ENCODE results near the gene NOTCH1.

NOTCH1 gene

GRCh38 chr9:136474021-136474640 is 71.7 kb downstream of the NOTCH1 start:
- Mint-ChIP-seq H3K4me3 (no peak overlapping the region), H3K4me1 (no peaks in the 10 kb centered on the region), H3K36me3 (peaks cover 9% of the 10 kb centered on the region), H3K27ac (no peak overlapping the region), H3K27me3 (no peaks in the 10 kb centered on the region), H3K9me3 (no peaks in the 10 kb centered on the region)
- ATAC-seq (ENCODE audit: low read depth) = no peak
- no peak for DNase-seq (ENCODE audit: low spot score in 2 of 2)

GRCh38 chr9:136473354-136473721 is 72.5 kb downstream of the NOTCH1 start:
- ATAC-seq (ENCODE audit: low read depth) (no peak), DNase-seq (ENCODE audit: low spot score in 2 of 2) (no peak)
- Mint-ChIP-seq H3K36me3 (peaks cover 9% of the 10 kb centered on the region), H3K9me3 (no peaks in the 10 kb centered on the region), H3K27me3 (no peaks in the 10 kb centered on the region), H3K4me3 (no peak overlapping the region), H3K4me1 (no peaks in the 10 kb centered on the region), H3K27ac (no peak overlapping the region)

DNA sequence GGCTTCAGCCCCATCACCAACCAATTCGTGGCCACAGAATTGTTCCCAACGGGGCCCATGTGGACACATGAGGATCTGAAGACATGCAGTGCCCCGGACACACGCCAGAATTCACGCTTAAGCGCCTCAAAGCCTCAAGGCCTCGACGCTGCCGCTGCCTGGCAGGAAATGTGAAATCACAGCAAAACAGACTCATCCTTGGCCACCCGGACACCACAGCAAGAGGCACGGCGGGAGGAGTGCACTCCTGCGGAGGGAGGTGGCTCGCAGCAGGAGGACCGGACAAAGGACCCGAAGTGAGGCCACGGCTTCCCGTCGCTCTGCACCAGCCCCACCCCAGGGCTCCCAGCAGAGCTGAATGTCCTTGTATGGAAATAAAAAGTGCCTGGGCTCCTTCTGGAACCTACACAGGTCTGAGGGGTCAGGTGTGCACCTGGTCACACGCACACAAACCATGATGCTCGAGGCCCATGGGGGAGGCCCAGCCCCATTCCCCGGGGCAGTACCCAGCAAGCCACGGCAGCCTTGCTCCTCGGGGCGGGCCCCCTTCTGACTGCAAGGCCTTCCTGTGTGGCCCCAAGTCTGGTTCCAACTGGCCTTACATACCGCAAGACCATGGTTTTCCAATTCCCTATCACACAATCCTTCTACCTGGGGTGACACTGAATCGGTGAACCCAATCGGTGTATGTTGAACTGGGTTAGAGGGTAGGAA is 73.1 kb downstream of the NOTCH1 start:
- Mint-ChIP-seq H3K4me3 (no peak overlapping the region), H3K27me3 (no peaks in the 10 kb centered on the region), H3K4me1 (no peaks in the 10 kb centered on the region), H3K9me3 (no peaks in the 10 kb centered on the region), H3K36me3 (peaks cover 9% of the 10 kb centered on the region), H3K27ac (no peak overlapping the region)
- DNase-seq (ENCODE audit: low spot score in 2 of 2) = no peak
- ATAC-seq (ENCODE audit: low read depth) = no peak

- H3K4me3 Mint-ChIP-seq = no peak overlapping the region
- no peaks in the 10 kb centered on the region for H3K9me3 Mint-ChIP-seq
- no peak overlapping the region for H3K27ac Mint-ChIP-seq
- no peaks in the 10 kb centered on the region for H3K27me3 Mint-ChIP-seq
- no peaks in the 10 kb centered on the region for H3K4me1 Mint-ChIP-seq
- no peak for ATAC-seq (ENCODE audit: low read depth)
- H3K36me3 Mint-ChIP-seq = peaks cover 9% of the 10 kb centered on the region
- DNase-seq (ENCODE audit: low spot score in 2 of 2) = no peak
Observed at GRCh38 chr9:136471802-136472487, 73.9 kb downstream of the NOTCH1 start.

DNA sequence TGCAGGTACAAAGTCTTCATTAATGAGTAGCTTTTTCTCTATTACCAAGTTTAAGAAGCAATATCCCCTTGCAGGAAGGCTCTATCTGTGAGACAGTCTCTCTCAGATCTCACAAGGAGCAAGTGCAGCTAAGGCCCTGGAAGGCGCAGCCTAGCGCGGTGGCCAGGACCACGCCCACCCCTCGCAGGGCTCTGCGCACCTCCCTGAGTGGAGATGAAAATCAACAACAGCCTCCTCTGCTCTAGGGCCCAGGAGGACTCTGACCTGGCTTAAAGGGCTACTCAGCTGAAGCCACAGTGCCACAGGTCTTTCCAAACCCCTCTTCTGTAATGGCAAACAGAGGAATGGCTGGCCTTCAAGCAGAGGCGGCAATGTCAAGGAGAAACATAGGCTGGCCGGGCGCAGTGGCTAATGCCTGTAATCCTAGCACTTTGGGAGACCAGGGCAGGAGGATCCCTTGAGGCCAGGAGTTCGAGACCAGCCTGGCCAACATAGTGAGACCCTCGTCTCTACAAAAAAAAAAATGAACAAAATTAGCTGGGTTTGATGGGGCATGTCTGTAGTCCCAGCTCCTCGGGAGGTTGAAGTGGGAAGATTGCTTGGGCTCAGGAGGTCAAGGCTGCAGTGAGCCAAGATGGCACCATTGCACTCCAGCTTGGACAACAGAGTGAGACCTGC is 74.9 kb downstream of the NOTCH1 start:
- H3K27me3 Mint-ChIP-seq = no peaks in the 10 kb centered on the region
- ATAC-seq (ENCODE audit: low read depth) = no peak
- H3K27ac Mint-ChIP-seq = no peak overlapping the region
- no peaks in the 10 kb centered on the region for H3K4me1 Mint-ChIP-seq
- no peak for DNase-seq (ENCODE audit: low spot score in 2 of 2)
- H3K9me3 Mint-ChIP-seq = no peaks in the 10 kb centered on the region
- peaks cover 12% of the 10 kb centered on the region for H3K36me3 Mint-ChIP-seq
- H3K4me3 Mint-ChIP-seq = no peak overlapping the region

DNA sequence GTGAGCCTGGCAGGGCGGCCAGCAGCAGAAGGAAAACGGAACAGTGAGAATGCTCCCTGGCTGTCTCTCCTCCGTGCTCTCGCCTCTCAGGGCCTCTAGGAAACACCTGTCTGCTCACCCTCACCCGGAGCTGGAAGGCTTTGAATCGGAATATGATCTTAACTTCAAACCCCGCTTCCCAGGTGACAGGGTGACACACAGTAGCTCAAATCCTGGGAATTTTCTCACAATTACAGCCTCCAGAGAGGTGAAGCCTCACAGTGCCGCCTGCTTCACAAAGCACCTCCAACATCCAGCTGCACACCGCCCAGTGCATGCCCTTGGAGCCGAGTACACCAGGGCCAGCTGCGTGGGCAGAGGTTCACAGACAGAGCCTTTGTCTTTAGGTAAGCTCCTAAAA is 75.5 kb downstream of the NOTCH1 start:
- no peaks in the 10 kb centered on the region for H3K4me1 Mint-ChIP-seq
- H3K36me3 Mint-ChIP-seq = peaks cover 13% of the 10 kb centered on the region
- ATAC-seq (ENCODE audit: low read depth) (no peak), DNase-seq (ENCODE audit: low spot score in 2 of 2) (no peak)
- H3K4me3 Mint-ChIP-seq = no peak overlapping the region
- H3K27me3 Mint-ChIP-seq = no peaks in the 10 kb centered on the region
- no peaks in the 10 kb centered on the region for H3K9me3 Mint-ChIP-seq
- no peak overlapping the region for H3K27ac Mint-ChIP-seq

DNA sequence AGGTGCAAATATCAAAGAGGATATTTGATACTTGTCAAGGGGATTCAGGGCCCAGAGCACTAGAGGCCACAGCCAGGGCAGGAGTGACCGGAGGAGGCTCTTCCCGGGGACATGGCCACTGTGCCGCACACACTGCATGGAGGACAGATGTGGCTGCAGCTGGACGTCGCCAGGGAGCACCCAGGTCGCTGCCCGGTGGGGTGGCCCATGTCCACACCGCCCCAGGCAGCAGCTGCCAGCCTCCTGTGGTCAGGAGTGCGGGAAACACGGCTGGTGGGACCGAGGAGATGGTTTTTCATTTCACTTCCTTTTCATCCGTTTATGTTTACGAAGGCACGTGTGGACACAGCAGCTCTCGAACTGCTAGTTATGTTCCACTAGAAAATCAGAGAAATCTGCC is 78.1 kb downstream of the NOTCH1 start:
- no peak for ATAC-seq (ENCODE audit: low read depth)
- Mint-ChIP-seq H3K4me3 (no peak overlapping the region), H3K27ac (no peak overlapping the region), H3K36me3 (peaks cover 21% of the 10 kb centered on the region), H3K4me1 (no peaks in the 10 kb centered on the region), H3K9me3 (no peaks in the 10 kb centered on the region), H3K27me3 (no peaks in the 10 kb centered on the region)
- DNase-seq (ENCODE audit: low spot score in 2 of 2) = no peak

DNA sequence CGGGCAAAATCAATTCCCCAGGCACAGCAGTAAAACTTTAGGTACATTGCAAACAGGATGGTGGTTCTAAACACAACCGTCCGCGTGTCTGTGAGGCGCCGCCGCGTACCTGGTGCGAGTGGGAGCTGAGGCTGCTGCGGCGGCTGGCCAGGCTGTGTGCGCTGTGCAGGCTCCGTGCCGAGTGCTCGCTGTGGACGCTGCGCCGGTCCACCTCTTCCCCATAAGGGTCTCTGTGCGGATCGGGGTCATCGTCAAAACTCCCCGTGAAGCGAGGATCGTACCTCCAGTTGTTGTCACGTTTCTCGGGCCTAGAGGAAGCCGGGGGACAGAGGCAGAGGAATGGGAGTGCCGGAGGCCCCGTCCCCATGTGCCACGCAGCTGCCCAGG is 79.7 kb downstream of the NOTCH1 start:
- Mint-ChIP-seq H3K4me3 (no peak overlapping the region), H3K27me3 (no peaks in the 10 kb centered on the region), H3K36me3 (peaks cover 25% of the 10 kb centered on the region), H3K27ac (no peak overlapping the region), H3K9me3 (no peaks in the 10 kb centered on the region), H3K4me1 (no peaks in the 10 kb centered on the region)
- DNase-seq (ENCODE audit: low spot score in 2 of 2) = no peak
- no peak for ATAC-seq (ENCODE audit: low read depth)

DNA sequence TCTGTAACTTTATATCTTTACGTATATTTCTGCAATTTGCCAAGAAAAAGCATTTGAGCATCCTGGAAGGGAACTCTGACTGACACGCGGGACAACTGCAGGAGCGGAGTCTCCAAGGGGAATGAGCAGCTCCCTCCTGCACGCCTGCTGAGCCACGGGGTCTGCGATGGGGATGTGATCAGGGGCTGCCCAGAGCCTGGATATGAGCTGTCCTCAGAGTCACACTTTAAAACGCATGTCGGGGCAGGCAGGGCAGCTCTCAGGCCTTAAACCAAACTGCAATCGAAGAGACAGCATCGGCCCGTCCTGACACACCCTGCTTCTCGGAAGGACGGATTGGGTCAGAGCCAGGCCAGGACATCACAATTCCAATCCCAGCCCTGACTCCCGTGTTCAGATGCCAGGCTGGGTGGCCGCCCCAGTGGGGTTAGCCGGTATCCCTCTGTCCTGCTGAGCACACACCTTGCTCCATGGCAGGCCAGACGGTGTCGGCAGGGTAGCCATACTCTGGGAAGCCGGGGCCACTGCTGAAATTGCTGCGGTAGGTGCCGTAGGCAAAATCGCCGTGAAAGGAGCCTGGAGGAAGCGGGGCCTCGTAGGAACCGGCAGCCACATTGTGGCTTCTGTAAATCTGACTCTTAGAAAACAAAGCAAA is 80.2 kb downstream of the NOTCH1 start:
- Mint-ChIP-seq H3K4me1 (no peaks in the 10 kb centered on the region), H3K36me3 (peaks cover 23% of the 10 kb centered on the region), H3K9me3 (no peaks in the 10 kb centered on the region), H3K27me3 (no peaks in the 10 kb centered on the region), H3K4me3 (no peak overlapping the region), H3K27ac (no peak overlapping the region)
- DNase-seq (ENCODE audit: low spot score in 2 of 2) (no peak), ATAC-seq (ENCODE audit: low read depth) (no peak)

DNA sequence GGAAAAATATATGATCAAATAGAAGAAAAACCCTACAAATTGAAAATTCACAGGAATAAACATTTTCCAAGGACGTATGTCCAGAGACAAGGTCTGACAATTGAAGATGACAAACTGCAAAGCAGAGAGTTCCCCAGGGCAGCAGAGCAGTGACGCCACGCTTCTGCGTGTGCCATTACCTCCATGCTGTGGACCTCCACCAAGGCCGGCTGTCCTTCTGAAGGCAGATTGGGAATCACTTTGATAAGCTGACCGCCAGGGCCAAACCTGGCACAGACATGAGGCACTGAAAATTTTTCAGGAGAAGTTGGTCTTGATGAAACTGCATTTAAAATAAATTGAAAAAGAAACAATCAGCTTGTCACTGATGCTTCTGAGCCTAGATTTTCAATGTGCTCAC is 81.6 kb downstream of the NOTCH1 start:
- H3K27ac Mint-ChIP-seq = no peak overlapping the region
- H3K36me3 Mint-ChIP-seq = peaks cover 28% of the 10 kb centered on the region
- H3K4me1 Mint-ChIP-seq = no peaks in the 10 kb centered on the region
- DNase-seq (ENCODE audit: low spot score in 2 of 2) (no peak), ATAC-seq (ENCODE audit: low read depth) (no peak)
- H3K4me3 Mint-ChIP-seq = no peak overlapping the region
- H3K9me3 Mint-ChIP-seq = no peaks in the 10 kb centered on the region
- H3K27me3 Mint-ChIP-seq = no peaks in the 10 kb centered on the region

GRCh38 chr9:136463578-136463977 is 82.3 kb downstream of the NOTCH1 start:
- Mint-ChIP-seq H3K27me3 (no peaks in the 10 kb centered on the region), H3K4me1 (no peaks in the 10 kb centered on the region), H3K36me3 (peaks cover 34% of the 10 kb centered on the region), H3K27ac (no peak overlapping the region), H3K9me3 (no peaks in the 10 kb centered on the region), H3K4me3 (no peak overlapping the region)
- ATAC-seq (ENCODE audit: low read depth) = no peak
- DNase-seq (ENCODE audit: low spot score in 2 of 2) = no peak

DNA sequence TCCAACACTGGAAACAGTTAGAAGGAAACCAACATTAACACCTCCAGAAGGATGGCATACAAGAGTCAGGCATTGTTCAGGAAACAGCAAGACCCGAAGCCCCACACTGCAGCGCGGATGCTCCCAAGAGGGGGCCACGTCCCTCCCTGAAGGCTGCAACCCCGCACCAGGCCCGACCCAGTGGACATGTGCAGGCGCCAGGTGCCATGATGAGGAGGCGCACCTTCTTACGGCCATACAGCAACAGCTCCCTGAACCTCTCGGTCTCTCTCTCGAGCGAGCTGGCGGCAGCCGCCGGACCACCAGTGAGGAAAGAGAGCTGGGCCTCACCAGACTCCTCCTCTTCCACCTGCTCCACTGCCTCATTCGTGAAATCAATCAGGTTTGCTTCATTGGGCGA is 83.2 kb downstream of the NOTCH1 start:
- DNase-seq (ENCODE audit: low spot score in 2 of 2) (no peak), ATAC-seq (ENCODE audit: low read depth) (no peak)
- H3K27me3 Mint-ChIP-seq = no peaks in the 10 kb centered on the region
- H3K9me3 Mint-ChIP-seq = no peaks in the 10 kb centered on the region
- H3K27ac Mint-ChIP-seq = no peak overlapping the region
- peaks cover 33% of the 10 kb centered on the region for H3K36me3 Mint-ChIP-seq
- no peaks in the 10 kb centered on the region for H3K4me1 Mint-ChIP-seq
- no peak overlapping the region for H3K4me3 Mint-ChIP-seq

GRCh38 chr9:136460772-136461325 is 85.0 kb downstream of the NOTCH1 start:
- H3K4me1 Mint-ChIP-seq = no peaks in the 10 kb centered on the region
- H3K9me3 Mint-ChIP-seq = no peaks in the 10 kb centered on the region
- no peak overlapping the region for H3K27ac Mint-ChIP-seq
- DNase-seq (ENCODE audit: low spot score in 2 of 2) (no peak), ATAC-seq (ENCODE audit: low read depth) (no peak)
- no peak overlapping the region for H3K4me3 Mint-ChIP-seq
- peaks cover 29% of the 10 kb centered on the region for H3K36me3 Mint-ChIP-seq
- no peaks in the 10 kb centered on the region for H3K27me3 Mint-ChIP-seq

GRCh38 chr9:136459425-136459824 is 86.4 kb downstream of the NOTCH1 start:
- Mint-ChIP-seq H3K27me3 (no peaks in the 10 kb centered on the region), H3K36me3 (peaks cover 28% of the 10 kb centered on the region), H3K4me3 (no peak overlapping the region), H3K9me3 (no peaks in the 10 kb centered on the region), H3K4me1 (peaks cover 2% of the 10 kb centered on the region), H3K27ac (no peak overlapping the region)
- DNase-seq (ENCODE audit: low spot score in 2 of 2) (no peak), ATAC-seq (ENCODE audit: low read depth) (no peak)

Measured in memory B cell (primary cell).